GM19351 (cell line): ENCODE data around the gene LATS2.
"Not testable (repeated sequence)": the region's sequence is repeated elsewhere in the genome, so short reads cannot be mapped to it uniquely, and the experiment has no call there.

Source experiments
- ATAC-seq: cut with Tn5 transposase; IDR thresholded peaks from one replicate; pipeline ENCODE4 v1.9.1; 2021; ENCODE audit warnings: mild to moderate bottlenecking, moderate library complexity; ENCODE audit not compliant: unreplicated experiment

LATS2 gene

DNA sequence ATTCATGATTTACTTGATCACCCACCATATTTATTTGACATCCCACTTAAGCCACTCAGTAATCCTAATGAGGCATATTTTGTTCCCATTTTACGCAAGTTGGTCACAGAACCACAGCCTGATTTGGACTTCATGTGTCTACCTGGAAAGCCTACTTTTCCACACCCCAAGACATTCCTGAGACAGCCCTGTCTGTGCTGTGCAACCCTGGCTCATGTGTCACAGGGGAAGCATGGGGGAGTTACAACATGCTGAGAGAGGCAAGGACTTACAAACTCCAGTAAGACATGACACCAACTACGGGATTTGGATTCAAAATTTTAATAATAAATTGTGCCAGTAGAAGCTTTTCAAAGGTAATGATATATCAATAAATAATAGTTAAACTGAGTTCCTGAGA lies 88.7 kb downstream of the LATS2 start:
- no peak for ATAC-seq

GRCh38 chr13:20969182-20969581 lies 92.2 kb downstream of the LATS2 start:
- no peak for ATAC-seq

DNA sequence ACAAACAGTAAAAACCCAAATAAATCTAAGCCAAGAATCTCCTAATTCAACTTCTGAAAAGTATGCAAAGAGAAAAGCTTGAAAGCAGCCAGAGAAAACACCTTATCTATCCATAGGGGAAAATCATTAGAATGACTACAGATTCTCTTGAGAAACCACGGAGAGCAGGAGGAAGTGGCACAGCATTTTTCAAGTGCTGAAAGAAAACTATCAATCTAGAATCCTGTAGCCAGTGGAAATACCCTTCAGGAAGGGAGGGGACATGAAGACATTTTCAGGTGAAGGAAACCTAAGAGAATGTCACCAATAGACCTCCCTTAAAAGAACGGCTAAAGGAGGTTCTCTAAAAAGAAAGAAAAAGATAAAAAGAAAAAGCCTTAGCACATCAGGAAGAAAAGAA lies 92.6 kb downstream of the LATS2 start:
- no peak for ATAC-seq

- no peak for ATAC-seq
Measured at GRCh38 chr13:20967340-20967739, 94.0 kb downstream of the LATS2 start.

- ATAC-seq = no peak
Measured at GRCh38 chr13:20964904-20965303, 96.5 kb downstream of the LATS2 start.

- not testable (repeated sequence) for ATAC-seq
Measured at GRCh38 chr13:20961663-20962062, 99.7 kb downstream of the LATS2 start.

GRCh38 chr13:20960663-20961309 lies 100.6 kb downstream of the LATS2 start:
- ATAC-seq = no peak

- not testable (repeated sequence) for ATAC-seq
Measured at GRCh38 chr13:20957049-20957620, 104.3 kb downstream of the LATS2 start.

DNA sequence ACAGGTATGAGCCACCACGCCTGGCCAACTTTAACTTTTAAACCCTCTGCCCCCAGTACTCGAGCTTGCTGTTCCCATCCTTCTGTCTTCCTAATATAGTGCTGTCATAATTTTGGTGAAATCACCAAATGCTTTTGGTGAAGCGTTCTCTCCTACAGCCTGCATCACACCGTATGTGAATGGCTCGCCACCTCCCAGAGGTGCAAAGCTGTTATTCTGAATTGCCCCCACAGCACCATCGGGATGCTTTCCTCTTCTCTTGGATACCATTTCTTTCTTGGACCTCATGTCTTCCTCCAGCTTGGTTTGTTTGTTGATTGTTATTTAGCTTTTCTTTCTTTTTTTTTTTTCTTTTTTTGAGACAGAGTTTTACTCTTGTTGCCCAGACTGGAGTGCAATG lies 105.9 kb downstream of the LATS2 start:
- ATAC-seq = no peak

DNA sequence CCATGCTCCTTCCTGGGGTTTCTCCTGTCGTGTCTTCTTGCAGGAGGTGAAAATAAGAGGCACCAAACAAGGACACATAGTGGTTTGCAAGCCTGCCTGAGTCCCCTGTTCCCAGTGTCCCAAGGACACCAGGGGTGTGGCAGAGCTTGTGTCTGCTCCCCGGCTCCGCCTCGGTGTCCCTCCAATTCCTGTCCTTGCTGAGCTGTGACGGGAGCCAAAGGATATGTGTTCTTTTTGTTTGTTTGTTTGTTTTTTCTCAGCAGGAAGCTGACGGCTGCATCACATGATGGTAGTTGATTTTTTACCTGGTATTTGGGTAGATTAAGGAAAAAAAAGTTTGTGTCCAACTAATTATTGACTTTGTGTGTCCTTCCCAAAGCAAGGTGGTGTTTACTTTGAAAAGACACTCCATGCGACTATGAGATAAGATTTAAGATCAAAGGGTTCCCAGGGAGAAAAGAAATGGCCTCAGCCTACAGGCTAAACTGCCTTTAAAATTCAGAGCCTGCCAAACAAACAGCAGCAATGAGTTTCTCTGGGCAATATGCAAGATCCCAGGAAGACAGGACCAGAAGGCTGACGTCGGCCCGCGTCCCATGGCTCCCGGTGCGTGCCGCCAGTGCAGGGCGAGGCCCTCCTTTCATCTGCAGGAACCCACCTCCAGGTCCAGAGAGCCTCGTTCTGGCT lies 108.0 kb downstream of the LATS2 start:
- ATAC-seq = no peak

- ATAC-seq = no peak
Measured at GRCh38 chr13:20952838-20953237, 108.5 kb downstream of the LATS2 start.

GRCh38 chr13:20948001-20948400 lies 113.4 kb downstream of the LATS2 start:
- not testable (repeated sequence) for ATAC-seq

GRCh38 chr13:20945952-20946383 lies 115.4 kb downstream of the LATS2 start:
- ATAC-seq = no peak

- ATAC-seq = no peak
Measured at GRCh38 chr13:20942938-20943559, 118.3 kb downstream of the LATS2 start.

DNA sequence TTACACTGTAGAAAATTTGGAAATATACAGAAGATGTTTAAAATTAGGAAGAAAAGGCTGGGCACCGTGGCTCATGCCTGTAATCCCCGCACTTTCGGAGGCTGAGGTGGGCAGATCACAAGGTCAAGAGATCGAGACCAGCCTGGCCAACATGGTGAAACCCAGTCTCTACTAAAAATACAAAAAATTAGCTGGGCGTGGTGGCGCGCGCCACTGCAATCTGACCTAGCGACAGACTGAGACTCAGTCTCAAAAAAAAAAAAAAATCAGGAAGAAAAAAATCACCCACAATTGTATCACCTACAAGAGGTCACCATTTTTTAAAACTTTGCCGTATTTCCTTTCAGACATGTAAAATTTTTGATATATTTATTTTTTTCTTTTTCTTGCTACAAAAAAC lies 120.9 kb downstream of the LATS2 start:
- ATAC-seq = not testable (repeated sequence)

DNA sequence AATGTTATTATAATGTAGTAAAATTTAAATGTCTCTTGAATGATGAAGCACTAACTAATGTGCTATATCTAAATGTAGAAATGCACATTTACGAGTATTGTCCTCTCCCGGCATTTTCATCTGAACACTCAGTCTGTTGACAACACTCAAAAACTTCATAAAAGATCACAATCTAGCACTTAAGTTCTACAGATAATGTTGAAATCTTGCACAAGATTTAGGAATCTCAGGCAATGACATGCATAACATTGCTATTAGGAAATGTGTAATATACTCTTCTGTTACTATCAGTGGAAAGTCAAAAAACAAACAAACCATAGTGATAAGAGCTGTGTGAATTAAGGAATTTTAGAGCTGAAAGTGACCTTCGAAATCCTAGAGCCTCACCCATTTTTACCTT lies 121.3 kb downstream of the LATS2 start:
- no peak for ATAC-seq

DNA sequence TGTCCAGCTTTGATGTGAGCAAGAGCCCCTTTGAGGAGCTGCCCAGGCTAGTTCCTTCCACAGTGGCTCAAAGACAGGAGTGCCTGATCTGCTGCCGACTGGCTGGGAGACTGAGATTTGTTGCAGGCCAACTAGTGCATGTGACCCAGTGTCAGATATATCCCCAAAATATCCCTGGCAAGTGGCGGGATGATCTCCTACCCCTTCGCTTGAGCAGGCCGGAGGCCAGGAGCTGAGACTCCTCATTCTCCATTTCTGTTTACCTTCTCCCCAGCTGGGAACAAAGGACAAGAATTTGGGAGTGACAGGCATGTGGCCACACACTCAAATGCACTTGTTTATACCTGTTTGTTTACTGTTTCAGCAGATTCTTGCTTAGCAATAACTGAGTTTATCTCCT lies 121.7 kb downstream of the LATS2 start:
- ATAC-seq = no peak

GRCh38 chr13:20938302-20938701 lies 123.1 kb downstream of the LATS2 start:
- no peak for ATAC-seq

GRCh38 chr13:20927596-20928257 lies 133.7 kb downstream of the LATS2 start:
- no peak for ATAC-seq

- not testable (repeated sequence) for ATAC-seq
Measured at GRCh38 chr13:20925395-20925790, 136.0 kb downstream of the LATS2 start.

DNA sequence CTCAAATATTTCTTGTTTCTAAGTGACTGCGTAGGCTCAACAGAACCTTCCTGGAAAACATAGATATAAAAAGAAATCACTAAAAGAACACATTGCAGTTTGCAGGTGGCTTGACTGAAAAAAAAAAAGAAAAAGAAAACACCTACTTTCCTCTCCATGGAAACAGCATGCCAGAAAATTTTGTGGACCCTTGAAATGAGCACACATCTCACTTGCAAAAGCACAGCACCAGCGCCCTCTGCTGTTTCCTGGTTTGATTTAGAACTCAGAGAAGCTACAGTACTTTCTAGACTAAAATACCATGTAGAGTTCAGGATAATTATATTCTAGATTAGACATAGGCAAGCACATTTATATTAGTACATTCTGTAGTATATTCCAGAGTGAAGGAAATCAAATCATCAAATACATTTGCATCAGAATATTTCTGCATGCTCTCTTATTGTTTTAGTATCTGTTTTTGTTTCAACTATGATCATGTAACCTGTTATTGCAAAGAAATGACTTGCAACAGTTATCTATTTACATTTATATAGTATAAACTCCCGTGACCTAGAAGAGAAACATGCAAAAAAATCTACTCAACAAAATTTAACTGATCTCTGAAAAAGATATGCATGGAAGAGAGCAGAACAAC lies 136.5 kb downstream of the LATS2 start:
- ATAC-seq = no peak
